WTC11 (cell line): Measurements from ENCODE around the gene TOGARAM2. TPM values are rescaled to one million over a fixed set of nuclear protein-coding genes. Genes with fewer than 3 reads are reported as not detected.

Experiments used
- ATAC-seq: fragments of 200-7000 bp; cut with Tn5 transposase; 2 replicates; pipeline ENCODE4 v1.10.0; 2021; ENCODE audit warnings: mild to moderate bottlenecking, moderate library complexity
- CTCF ChIA-PET: fragments of 300-600 bp; sonication (Branson Sonifier 250); formaldehyde crosslinking; loops from one replicate; lab custom pipeline; 2021; ENCODE audit warnings: antibody characterized with exemption; lab: Charles Lee
- POLR2A ChIA-PET: fragments of 350-600 bp; sonication (Branson Sonifier 250); formaldehyde crosslinking; loops from one replicate; lab custom pipeline; 2021; ENCODE audit warnings: antibody characterized with exemption; lab: Charles Lee
- DNase-seq: peaks from one replicate; pipeline ENCODE4 v3.0.0; 2021; ENCODE audit warnings: low spot score
- H3K27ac Mint-ChIP-seq: 2 replicates; pipeline ENCODE4 v1.8.0; 2021; ENCODE audit warnings: mixed read lengths
- H3K27me3 Mint-ChIP-seq: 2 replicates; pipeline ENCODE4 v1.8.0; 2021; ENCODE audit warnings: low read depth, mild to moderate bottlenecking, moderate library complexity, mixed read lengths
- H3K36me3 Mint-ChIP-seq: 2 replicates; pipeline ENCODE4 v1.8.0; 2021; ENCODE audit warnings: mixed read lengths
- H3K4me1 Mint-ChIP-seq: 2 replicates; pipeline ENCODE4 v1.8.0; 2022; ENCODE audit warnings: mixed read lengths
- H3K4me3 Mint-ChIP-seq: 2 replicates; pipeline ENCODE4 v1.8.0; 2021; ENCODE audit warnings: mild to moderate bottlenecking, moderate library complexity, mixed read lengths
- H3K9me3 Mint-ChIP-seq: 2 replicates; pipeline ENCODE4 v1.8.0; 2021; ENCODE audit warnings: mixed read lengths
- ATF3 ChIP-seq: sonication (generic); formaldehyde crosslinking; conservative IDR thresholded peaks from 2 replicates; pipeline ENCODE4 v1.8.1; 2022; ENCODE audit warnings: mild to moderate bottlenecking, missing genetic modification reagents
- ATF6 ChIP-seq: sonication (generic); formaldehyde crosslinking; IDR thresholded peaks from 2 replicates; pipeline ENCODE4 v1.8.1; 2023; ENCODE audit warnings: mild to moderate bottlenecking, missing genetic modification reagents
- E2F1 ChIP-seq: sonication (generic); formaldehyde crosslinking; IDR thresholded peaks from 2 replicates; pipeline ENCODE4 v1.8.0; 2022; ENCODE audit warnings: mild to moderate bottlenecking, missing genetic modification reagents
- E2F5 ChIP-seq: sonication (generic); formaldehyde crosslinking; IDR thresholded peaks from 2 replicates; pipeline ENCODE4 v1.8.1; 2022; ENCODE audit warnings: mild to moderate bottlenecking, moderate library complexity, missing genetic modification reagents
- EMX1 ChIP-seq: fragments of 250-450 bp; sonication (Bioruptor Pico); IDR thresholded peaks from 2 replicates; pipeline ENCODE4 v1.8.0; 2021; ENCODE audit warnings: mild to moderate bottlenecking
- FOXP1 ChIP-seq: sonication (generic); formaldehyde crosslinking; IDR thresholded peaks from 2 replicates; pipeline ENCODE4 v1.8.0; 2022; ENCODE audit warnings: missing genetic modification reagents, mild to moderate bottlenecking, moderate library complexity, borderline replicate concordance
- IRF1 ChIP-seq: sonication (generic); formaldehyde crosslinking; IDR thresholded peaks from 2 replicates; pipeline ENCODE4 v1.8.0; 2023; ENCODE audit warnings: missing genetic modification reagents
- KAT7 ChIP-seq: sonication (generic); formaldehyde crosslinking; IDR thresholded peaks from 2 replicates; pipeline ENCODE4 v1.8.1; 2023; ENCODE audit warnings: missing genetic modification reagents, mild to moderate bottlenecking, borderline replicate concordance
- MYBL2 ChIP-seq: sonication (generic); formaldehyde crosslinking; IDR thresholded peaks from 2 replicates; pipeline ENCODE4 v1.8.1; 2023; ENCODE audit warnings: mild to moderate bottlenecking, moderate library complexity, missing genetic modification reagents
- NR3C1 ChIP-seq: sonication (generic); formaldehyde crosslinking; conservative IDR thresholded peaks from 2 replicates; pipeline ENCODE4 v1.8.1; 2023; ENCODE audit warnings: low read depth, mild to moderate bottlenecking, missing genetic modification reagents
- OVOL2 ChIP-seq: fragments of 250-450 bp; sonication (Bioruptor Pico); IDR thresholded peaks from 2 replicates; pipeline ENCODE4 v1.9.0; 2021; ENCODE audit warnings: mild to moderate bottlenecking, borderline replicate concordance
- PRRX2 ChIP-seq: fragments of 250-450 bp; sonication (Bioruptor Pico); IDR thresholded peaks from 2 replicates; pipeline ENCODE4 v1.8.0; 2021; ENCODE audit warnings: mild to moderate bottlenecking
- ZNF138 ChIP-seq: sonication (generic); formaldehyde crosslinking; conservative IDR thresholded peaks from 2 replicates; pipeline ENCODE4 v1.8.1; 2022; ENCODE audit warnings: mild to moderate bottlenecking, moderate library complexity, missing genetic modification reagents
- ZNF232 ChIP-seq: sonication (generic); formaldehyde crosslinking; IDR thresholded peaks from 2 replicates; pipeline ENCODE4 v1.8.0; 2022; ENCODE audit warnings: mild to moderate bottlenecking, missing genetic modification reagents
- ZNF423 ChIP-seq: fragments of 250-450 bp; sonication (Bioruptor Pico); IDR thresholded peaks from 2 replicates; pipeline ENCODE4 v2.1.2; 2022; ENCODE audit warnings: mild to moderate bottlenecking, moderate library complexity
- ZNF512 ChIP-seq: sonication (generic); formaldehyde crosslinking; IDR thresholded peaks from 2 replicates; pipeline ENCODE4 v1.8.1; 2022; ENCODE audit warnings: missing genetic modification reagents, borderline replicate concordance
- total RNA-seq: library from RNA; stranded (reverse); gene quantifications from 3 replicates; pipeline ENCODE4 v1.2.3, GENCODE V29; 2021
- TF ChIP-seq, protein P1 (sequence below): sonication (generic); formaldehyde crosslinking; IDR thresholded peaks from 2 replicates; pipeline ENCODE4 v1.8.0; 2023; ENCODE audit warnings: mild to moderate bottlenecking, missing genetic modification reagents

The TOGARAM2 gene
- total RNA-seq, 1 experiment from 2014 or later: 1.0 TPM

- TF ChIP-seq ZNF232 (CRISPR knock-in tag) (no peak), PRRX2 (CRISPR knock-in tag) (no peak), OVOL2 (CRISPR knock-in tag) (no peak)
These were observed 90.2 kb downstream of the TOGARAM2 start (continued) for GRCh38 chr2:29071032-29071975.

DNA sequence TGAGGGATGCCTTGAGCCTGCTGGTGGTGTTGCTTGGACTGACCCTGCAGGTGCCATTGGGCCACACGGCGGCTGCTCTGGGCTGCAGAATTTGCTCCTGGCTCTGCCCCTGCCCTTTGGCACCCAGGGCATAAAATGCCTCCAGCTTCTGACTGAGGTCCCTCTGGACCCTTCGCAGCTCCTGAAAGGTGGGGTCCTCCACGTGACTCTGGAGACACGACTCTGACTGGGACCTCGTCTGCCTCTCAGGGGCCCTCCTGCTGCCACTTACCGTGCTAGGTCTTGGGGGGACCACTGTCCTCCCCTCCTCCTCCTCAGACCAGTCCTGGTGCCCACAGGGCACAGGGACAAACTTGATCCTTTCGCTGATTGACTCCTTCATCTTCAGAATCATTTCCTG is 91.2 kb downstream of the TOGARAM2 start:
- TF ChIP-seq, protein P1, sequence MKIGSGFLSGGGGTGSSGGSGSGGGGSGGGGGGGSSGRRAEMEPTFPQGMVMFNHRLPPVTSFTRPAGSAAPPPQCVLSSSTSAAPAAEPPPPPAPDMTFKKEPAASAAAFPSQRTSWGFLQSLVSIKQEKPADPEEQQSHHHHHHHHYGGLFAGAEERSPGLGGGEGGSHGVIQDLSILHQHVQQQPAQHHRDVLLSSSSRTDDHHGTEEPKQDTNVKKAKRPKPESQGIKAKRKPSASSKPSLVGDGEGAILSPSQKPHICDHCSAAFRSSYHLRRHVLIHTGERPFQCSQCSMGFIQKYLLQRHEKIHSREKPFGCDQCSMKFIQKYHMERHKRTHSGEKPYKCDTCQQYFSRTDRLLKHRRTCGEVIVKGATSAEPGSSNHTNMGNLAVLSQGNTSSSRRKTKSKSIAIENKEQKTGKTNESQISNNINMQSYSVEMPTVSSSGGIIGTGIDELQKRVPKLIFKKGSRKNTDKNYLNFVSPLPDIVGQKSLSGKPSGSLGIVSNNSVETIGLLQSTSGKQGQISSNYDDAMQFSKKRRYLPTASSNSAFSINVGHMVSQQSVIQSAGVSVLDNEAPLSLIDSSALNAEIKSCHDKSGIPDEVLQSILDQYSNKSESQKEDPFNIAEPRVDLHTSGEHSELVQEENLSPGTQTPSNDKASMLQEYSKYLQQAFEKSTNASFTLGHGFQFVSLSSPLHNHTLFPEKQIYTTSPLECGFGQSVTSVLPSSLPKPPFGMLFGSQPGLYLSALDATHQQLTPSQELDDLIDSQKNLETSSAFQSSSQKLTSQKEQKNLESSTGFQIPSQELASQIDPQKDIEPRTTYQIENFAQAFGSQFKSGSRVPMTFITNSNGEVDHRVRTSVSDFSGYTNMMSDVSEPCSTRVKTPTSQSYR: no peak
- TF ChIP-seq ZNF423 (CRISPR knock-in tag) (no peak), ATF3 (CRISPR knock-in tag) (no peak), E2F5 (CRISPR knock-in tag) (no peak), MYBL2 (CRISPR knock-in tag) (no peak), FOXP1 (CRISPR knock-in tag) (no peak)
- TF ChIP-seq, all 79 proteins: peak for 0
- H3K4me1 Mint-ChIP-seq: no peaks in the 10 kb centered on the region; the same call in 1 of the 2 replicates
- ChIA-PET POLR2A (no interaction called here), CTCF (no interaction called here)
- no peak overlapping the region for H3K4me3 Mint-ChIP-seq
- H3K27ac Mint-ChIP-seq: no peak overlapping the region
- no peaks in the 10 kb centered on the region for H3K36me3 Mint-ChIP-seq
- DNase-seq (no peak), ATAC-seq (no peak)
- no peaks in the 10 kb centered on the region for H3K27me3 Mint-ChIP-seq
- H3K9me3 Mint-ChIP-seq: no peaks in the 10 kb centered on the region

- no peak for DNase-seq
- Mint-ChIP-seq H3K27me3 (no peaks in the 10 kb centered on the region), H3K9me3 (peaks cover 6% of the 10 kb centered on the region; the same call in 1 of the 2 replicates), H3K4me3 (no peak overlapping the region), H3K27ac (no peak overlapping the region), H3K36me3 (no peaks in the 10 kb centered on the region), H3K4me1 (no peaks in the 10 kb centered on the region; the same call in 1 of the 2 replicates)
- ATAC-seq: no peak
- POLR2A ChIA-PET: no interaction called here
- CTCF ChIA-PET: no interaction called here
- TF ChIP-seq EMX1 (CRISPR knock-in tag): no peak
- no peak for TF ChIP-seq E2F1 (CRISPR knock-in tag)
- no peak for TF ChIP-seq NR3C1 (CRISPR knock-in tag)
- TF ChIP-seq IRF1 (CRISPR knock-in tag): no peak
- TF ChIP-seq OVOL2 (CRISPR knock-in tag): no peak
- no peak for TF ChIP-seq ZNF138
- no peak for TF ChIP-seq KAT7 (CRISPR knock-in tag)
- no peak for TF ChIP-seq ZNF512 (CRISPR knock-in tag)
- TF ChIP-seq ATF6: no peak
- no peak for TF ChIP-seq E2F5 (CRISPR knock-in tag)
These were observed 92.0 kb downstream of the TOGARAM2 start for GRCh38 chr2:29072971-29073725.
